Endothelial cell (in vitro differentiated cells): ENCODE measurements around the gene C9orf50. TPM values are rescaled to one million over a fixed set of nuclear protein-coding genes. Genes with fewer than 3 reads are reported as not detected.

Experiments used
- DNase-seq: peaks from one replicate; pipeline ENCODE4 v3.0.0; 2021; ENCODE audit warnings: low spot score
- H3K27ac Mint-ChIP-seq: one replicate; pipeline ENCODE4 v1.8.0; 2021; ENCODE audit warnings: mixed read lengths, inconsistent platforms; ENCODE audit not compliant: unreplicated experiment
- H3K27me3 Mint-ChIP-seq: one replicate; pipeline ENCODE4 v1.8.0; 2021; ENCODE audit warnings: mild to moderate bottlenecking, moderate library complexity, mixed read lengths, inconsistent platforms; ENCODE audit not compliant: unreplicated experiment
- H3K36me3 Mint-ChIP-seq: one replicate; pipeline ENCODE4 v1.8.0; 2021; ENCODE audit warnings: mild to moderate bottlenecking, low read depth, mixed read lengths, inconsistent platforms; ENCODE audit not compliant: unreplicated experiment
- H3K4me1 Mint-ChIP-seq: one replicate; pipeline ENCODE4 v1.8.0; 2021; ENCODE audit warnings: mild to moderate bottlenecking, mixed read lengths, inconsistent platforms; ENCODE audit not compliant: unreplicated experiment
- H3K4me3 Mint-ChIP-seq: one replicate; pipeline ENCODE4 v1.8.0; 2021; ENCODE audit warnings: mild to moderate bottlenecking, mixed read lengths, inconsistent platforms; ENCODE audit not compliant: unreplicated experiment
- H3K9me3 Mint-ChIP-seq: one replicate; pipeline ENCODE4 v1.8.0; 2021; ENCODE audit warnings: mixed read lengths, inconsistent platforms; ENCODE audit not compliant: unreplicated experiment
- CTCF ChIP-seq: fragments of 200-600 bp; sonication (generic); IDR thresholded peaks from one replicate; pipeline ENCODE4 v1.5.0; 2021; ENCODE audit warnings: antibody characterized with exemption; ENCODE audit not compliant: unreplicated experiment
- total RNA-seq: library from RNA; stranded (reverse); fragmentation: NEBNext Ultra II Directional; extraction: Animal tissue kit (Norgen Biotek cat#: 25700); gene quantifications from one replicate; pipeline ENCODE4 v1.2.1, GENCODE V29; 2021; ENCODE audit not compliant: unreplicated experiment

C9orf50 gene
- total RNA-seq, 1 donor from 2014 or later, result not detected

GRCh38 chr9:129604056-129604765 lies 16.7 kb downstream of the C9orf50 start:
- no peak for DNase-seq
- H3K4me3 Mint-ChIP-seq, result no peak overlapping the region
- peak overlapping the region; percentile 54 for H3K27ac Mint-ChIP-seq
- H3K4me1 Mint-ChIP-seq, result peaks cover 17% of the 10 kb centered on the region
- peaks cover 6% of the 10 kb centered on the region for H3K27me3 Mint-ChIP-seq
- H3K9me3 Mint-ChIP-seq, result no peaks in the 10 kb centered on the region
- H3K36me3 Mint-ChIP-seq, result no peaks in the 10 kb centered on the region
- TF ChIP-seq CTCF, result no peak

- Mint-ChIP-seq H3K4me3 (no peak overlapping the region), H3K9me3 (no peaks in the 10 kb centered on the region)
Observed at GRCh38 chr9:129602598-129603415, 18.1 kb downstream of the C9orf50 start.

GRCh38 chr9:129601082-129601674 lies 19.7 kb downstream of the C9orf50 start:
- Mint-ChIP-seq H3K9me3 (no peaks in the 10 kb centered on the region), H3K36me3 (no peaks in the 10 kb centered on the region), H3K4me3 (no peak overlapping the region), H3K27ac (no peak overlapping the region), H3K4me1 (peaks cover 12% of the 10 kb centered on the region), H3K27me3 (peaks cover 9% of the 10 kb centered on the region)
- no peak for DNase-seq
- TF ChIP-seq CTCF, result no peak

More at GRCh38 chr9:129602598-129603415, 18.1 kb downstream of the C9orf50 start:
- TF ChIP-seq CTCF, result no peak
- Mint-ChIP-seq H3K4me1 (peaks cover 25% of the 10 kb centered on the region), H3K27me3 (peaks cover 9% of the 10 kb centered on the region), H3K27ac (no peak overlapping the region), H3K36me3 (no peaks in the 10 kb centered on the region)
- DNase-seq, result no peak

GRCh38 chr9:129598089-129598596 lies 22.8 kb downstream of the C9orf50 start:
- Mint-ChIP-seq H3K36me3 (no peaks in the 10 kb centered on the region), H3K27ac (no peak overlapping the region), H3K4me3 (peak overlapping the region; percentile 65), H3K9me3 (no peaks in the 10 kb centered on the region), H3K4me1 (peaks cover 23% of the 10 kb centered on the region), H3K27me3 (peaks cover 10% of the 10 kb centered on the region)
- DNase-seq, result no peak
- TF ChIP-seq CTCF, result no peak
